K562 (cell line): Measurements from ENCODE around the gene CPVL. TPM values are rescaled to one million over a fixed set of nuclear protein-coding genes. Genes with fewer than 3 reads are reported as not detected.

Experiments
- ATAC-seq: fragments of 200-7000 bp; cut with Tn5 transposase; 3 replicates; pipeline ENCODE4 v1.9.1; 2020; ENCODE audit warnings: moderate library complexity
- BruUV-seq: library from RNA; stranded (reverse); fragments of 400-500 nt; replicated peaks from 2 replicates; lab custom pipeline; 2021; lab: Mats Ljungman, UMichigan
- CTCF ChIA-PET: fragments of 300-600 bp; formaldehyde crosslinking; extraction: SDS; loops from one replicate; lab custom pipeline; 2021; ENCODE audit warnings: low intra/inter-chr PET ratio; lab: Yijun Ruan, JAX
- POLR2A ChIA-PET: fragments of 300-600, 350-650 bp; sonication (Branson Sonifier 250); formaldehyde crosslinking; extraction: SDS; loops from one replicate; lab custom pipeline; 2021; ENCODE audit warnings: antibody characterized with exemption, inconsistent platforms; lab: Yijun Ruan, JAX
- DNase-seq, 4 experiments: peaks; one replicate each; pipeline versions ENCODE4 v3.0.0 to v3.0.0-alpha.2; 2011 to 2018; ENCODE audit warnings: low spot score in 3 of 4, mixed read lengths in 3 of 4; ENCODE audit errors: extremely low read depth in 1 of 4
- FAIRE-seq: peaks from 2 replicates; lab custom pipeline; 2011; peaks lifted over from hg19 to GRCh38; lab: Jason Lieb, UNC
- H2AFZ ChIP-seq: 2 replicates; pipeline ENCODE4 v1.6.0; 2011; ENCODE audit warnings: low read depth, low read length, control low read depth, inconsistent platforms
- H3K27ac ChIP-seq: fragments of 200-600 bp; 3 replicates; pipeline ENCODE4 v1.8.0; 2011; ENCODE audit warnings: low read depth, mild to moderate bottlenecking, control low read depth, inconsistent platforms, low read length, moderate library complexity, mixed read lengths; ENCODE audit errors: extremely low read depth
- H3K27me3 ChIP-seq, 2 experiments: fragments of 300-600 bp in 1 of 2; 2 replicates in 1 of 2; 3 replicates in 1 of 2; pipeline versions ENCODE4 v1.6.0 to v1.8.0; 2011; ENCODE audit warnings: inconsistent platforms in 2 of 2, low read length in 2 of 2, mild to moderate bottlenecking in 1 of 2, mixed read lengths in 1 of 2, moderate library complexity in 1 of 2; ENCODE audit not compliant: control insufficient read depth in 2 of 2, insufficient read depth in 2 of 2
- H3K36me3 ChIP-seq: fragments of 300-600 bp; 3 replicates; pipeline ENCODE4 v1.8.0; 2011; ENCODE audit warnings: mild to moderate bottlenecking, low read length, inconsistent platforms; ENCODE audit not compliant: control insufficient read depth, insufficient read depth
- H3K4me1 ChIP-seq, 2 experiments: fragments of 200-600 bp in 1 of 2; replicated peaks in 1 of 2; 2 replicates in 1 of 2; 3 replicates in 1 of 2; pipeline versions ENCODE4 v1.5.1 to v1.8.0; 2011; ENCODE audit warnings: inconsistent platforms in 2 of 2, low read length in 2 of 2, mild to moderate bottlenecking in 1 of 2, mixed read lengths in 1 of 2, moderate library complexity in 1 of 2; ENCODE audit not compliant: control insufficient read depth in 2 of 2, insufficient read depth in 2 of 2
- H3K4me2 ChIP-seq: 2 replicates; pipeline ENCODE4 v1.6.1; 2011; ENCODE audit warnings: low read length, control low read depth, inconsistent platforms, mixed read lengths; ENCODE audit not compliant: insufficient read depth
- H3K4me3 ChIP-seq: fragments of 200-600 bp; sonication (generic), shearing (Covaris generic); 2 replicates; pipeline ENCODE4 v1.5.1; 2016; ENCODE audit warnings: control low read depth, inconsistent platforms
- H3K79me2 ChIP-seq: fragments of 200-600 bp; 3 replicates; pipeline ENCODE4 v1.8.0; 2011; ENCODE audit warnings: low read length, inconsistent platforms; ENCODE audit not compliant: control insufficient read depth, insufficient read depth
- H3K9ac ChIP-seq, 2 experiments: 2 replicates each; pipeline versions ENCODE4 v1.6.0 to v1.6.1; 2011; ENCODE audit warnings: low read depth in 2 of 2, low read length in 2 of 2, control low read depth in 1 of 2, inconsistent platforms in 1 of 2, mild to moderate bottlenecking in 1 of 2, mixed read lengths in 1 of 2; ENCODE audit not compliant: insufficient read depth in 1 of 2
- H3K9me1 ChIP-seq: one replicate; pipeline ENCODE4 v1.6.0; 2011; ENCODE audit warnings: inconsistent platforms, mild to moderate bottlenecking, low read length, moderate library complexity; ENCODE audit not compliant: control insufficient read depth, insufficient read depth
- H3K9me3 ChIP-seq: replicated peaks from 2 replicates; pipeline ENCODE4 v1.5.1; 2011; ENCODE audit warnings: low read depth, low read length, inconsistent platforms; ENCODE audit not compliant: control insufficient read depth, insufficient read depth
- H4K20me1 ChIP-seq: replicated peaks from 2 replicates; pipeline ENCODE4 v1.6.1; 2011; ENCODE audit warnings: low read length, inconsistent platforms, mixed read lengths; ENCODE audit not compliant: control insufficient read depth, insufficient read depth
- ADNP ChIP-seq: fragments of 200-800 bp; sonication (Bioruptor generic); IDR thresholded peaks from 2 replicates; pipeline ENCODE4 v1.6.1; 2016; ENCODE audit warnings: missing genetic modification characterization, missing compliant biosample characterization
- BRCA1 ChIP-seq, 2 experiments: fragments of 450-650 bp in 1 of 2; sonication (generic) in 1 of 2; formaldehyde crosslinking in 1 of 2; IDR thresholded peaks; 2 replicates each; pipeline versions ENCODE4 v1.5.0 to v1.6.1; 2017 to 2020; ENCODE audit warnings: mild to moderate bottlenecking in 1 of 2, missing genetic modification reagents in 1 of 2
- CAMTA2 ChIP-seq: fragments of 250-450 bp; sonication (Bioruptor Pico); conservative IDR thresholded peaks from 2 replicates; pipeline ENCODE4 v1.5.1; 2022
- JUN ChIP-seq, 2 experiments: sonication (generic) in 1 of 2; formaldehyde crosslinking in 1 of 2; IDR thresholded peaks; 2 replicates each; pipeline versions ENCODE4 v1.6.1 to v1.8.0; 2012 to 2022; ENCODE audit warnings: borderline replicate concordance in 2 of 2, mild to moderate bottlenecking in 2 of 2, improper control_type of control experiment in 1 of 2, low read depth in 1 of 2, low read length in 1 of 2, missing genetic modification reagents in 1 of 2
- LCOR ChIP-seq: sonication (generic); formaldehyde crosslinking; IDR thresholded peaks from 2 replicates; pipeline ENCODE4 v1.8.0; 2022; ENCODE audit warnings: mild to moderate bottlenecking, missing genetic modification reagents
- NFIC ChIP-seq: fragments of 450-650 bp; IDR thresholded peaks from 2 replicates; pipeline ENCODE4 v1.6.1; 2017; ENCODE audit warnings: mild to moderate bottlenecking, inconsistent platforms
- PRMT5 ChIP-seq: sonication (generic); formaldehyde crosslinking; IDR thresholded peaks from 2 replicates; pipeline ENCODE4 v1.5.0; 2020; ENCODE audit warnings: missing genetic modification reagents
- SIN3A ChIP-seq, 2 experiments: fragments of 150-350 bp in 1 of 2; IDR thresholded peaks; 2 replicates each; pipeline ENCODE4 v1.6.1; 2011 to 2016; ENCODE audit warnings: borderline replicate concordance in 2 of 2, low read depth in 2 of 2, low read length in 2 of 2, mild to moderate bottlenecking in 2 of 2, moderate library complexity in 2 of 2; ENCODE audit not compliant: control insufficient read depth in 1 of 2
- SUPT5H ChIP-seq: fragments of 450-650 bp; IDR thresholded peaks from 2 replicates; pipeline ENCODE4 v1.6.1; 2016
- TCF7 ChIP-seq: sonication (generic); IDR thresholded peaks from 2 replicates; pipeline ENCODE4 v1.6.1; 2016; ENCODE audit warnings: antibody characterized with exemption, borderline replicate concordance
- U2AF1 ChIP-seq: fragments of 200-400 bp; formaldehyde crosslinking; optimal IDR thresholded peaks from 2 replicates; pipeline ENCODE3; 2017; ENCODE audit warnings: mild to moderate bottlenecking, low read depth, low read length, moderate library complexity
- U2AF2 ChIP-seq: fragments of 200-400 bp; formaldehyde crosslinking; optimal IDR thresholded peaks from 2 replicates; pipeline ENCODE3; 2017; ENCODE audit warnings: low read depth, mild to moderate bottlenecking, low read length
- XRCC5 ChIP-seq: fragments of 200-400 bp; formaldehyde crosslinking; IDR thresholded peaks from 2 replicates; pipeline ENCODE4 v1.6.1; 2017; ENCODE audit warnings: low read depth, mild to moderate bottlenecking, low read length
- ZFP30 ChIP-seq: fragments of 250-450 bp; sonication (Bioruptor Pico); IDR thresholded peaks from 2 replicates; pipeline ENCODE4 v1.8.0; 2022; ENCODE audit warnings: moderate library complexity, mild to moderate bottlenecking, inconsistent platforms, borderline replicate concordance
- ZNF507 ChIP-seq: conservative IDR thresholded peaks from 2 replicates; pipeline ENCODE4 v1.6.1; 2017; ENCODE audit warnings: missing genetic modification characterization, missing compliant biosample characterization
- ZNF668 ChIP-seq: fragments of 250-450 bp; sonication (Bioruptor Pico); IDR thresholded peaks from 2 replicates; pipeline ENCODE4 v1.8.0; 2022; ENCODE audit warnings: mild to moderate bottlenecking, inconsistent platforms
- WGBS: fragments of 100-300 bp; shearing (Covaris generic); methylation state at CpG from one replicate; pipeline ENCODE4 v1.1.6; 2016; ENCODE audit warnings: low coverage, mixed read lengths; ENCODE audit not compliant: insufficient coverage; ENCODE audit errors: missing lambda C conversion rate; 5-methylcytosine and 5-hydroxymethylcytosine counted together
- in situ Hi-C: fragments of 300-500 bp; cut with MboI; formaldehyde crosslinking; loops from 4 replicates; pipeline ENCODE4 v1.15.0; 2018; ENCODE audit warnings: inconsistent platforms, mixed read lengths
- intact Hi-C: fragments of 100-400 bp; cut with micrococcal nuclease; formaldehyde crosslinking; loops from 2 replicates; pipeline ENCODE4 v1.14.2; 2022
- polyA plus RNA-seq, 8 experiments: library from polyadenylated mRNA; depleted of rRNA in 4 of 8; stranded (reverse) in 5 of 8; unstranded in 3 of 8; fragments of >200 nt; fragmentation: Nextera tagmentation in 2 of 8; fragmentation: Illumina TruSeq in 1 of 8; extraction: Ambion mirVana in 2 of 8; extraction: Trizol in 1 of 8; gene quantifications; 2 replicates each; pipeline versions ENCODE4 v1.2.1 to v1.2.3, GENCODE V29; 2011 to 2014; ENCODE audit warnings: inconsistent platforms in 1 of 8, missing spikeins in 1 of 8
- total RNA-seq, 7 experiments: library from RNA; depleted of rRNA in 6 of 7; stranded (reverse); fragments of >200 nt in 6 of 7; fragmentation: Illumina TruSeq in 2 of 7; extraction: Trizol in 2 of 7; gene quantifications; 2 replicates each; pipeline versions ENCODE4 v1.2.1 to v1.2.3, GENCODE V29; 2011 to 2021; ENCODE audit warnings: low replicate concordance in 1 of 7
- TF ChIP-seq, protein P1 (sequence below): sonication (generic); formaldehyde crosslinking; IDR thresholded peaks from 2 replicates; pipeline ENCODE4 v1.8.0; 2023; ENCODE audit warnings: mild to moderate bottlenecking, missing genetic modification reagents

Gene CPVL
- total and polyA plus RNA-seq, 9 of the 15 experiments (the other 6 are each of a cell fraction or from before 2014, with no cell fraction given), result 0.89 to 2.4 (median 1.5) TPM

DNA sequence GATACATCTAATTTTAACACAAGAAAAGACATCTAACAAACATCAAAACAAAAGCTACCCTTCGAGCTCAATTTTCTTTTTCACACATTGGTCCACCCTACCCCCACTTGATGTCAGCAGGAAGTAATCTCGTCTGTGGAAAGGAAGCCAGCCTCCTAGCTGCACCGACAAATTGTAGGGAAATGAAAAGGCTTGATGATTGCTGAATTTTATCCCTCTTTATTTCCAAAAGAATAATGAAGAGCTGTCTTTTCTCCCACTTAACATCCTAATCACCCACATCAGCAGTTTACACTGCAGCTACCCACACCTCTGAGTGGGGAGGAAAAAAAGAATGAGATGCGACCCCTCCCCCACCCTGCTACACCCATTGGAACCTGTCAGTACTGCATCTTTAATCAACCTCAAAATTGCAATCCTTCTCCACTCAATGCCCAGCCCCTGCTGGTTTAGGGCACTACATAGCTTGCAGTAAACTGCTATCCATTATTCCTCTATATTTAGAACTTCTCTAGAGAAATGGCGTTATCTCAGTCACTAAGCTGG lies 10.6 kb upstream of the CPVL start:
- Histone ChIP-seq H3K9ac (no peak overlapping the region), H4K20me1 (no peaks in the 10 kb centered on the region), H3K27me3 (no peaks in the 10 kb centered on the region), H3K4me2 (no peak overlapping the region), H3K9me3 (no peaks in the 10 kb centered on the region), H3K4me3 (no peak overlapping the region), H2AFZ (no peak overlapping the region), H3K4me1 (no peaks in the 10 kb centered on the region), H3K36me3 (no peaks in the 10 kb centered on the region), H3K27ac (no peak overlapping the region), H3K79me2 (no peaks in the 10 kb centered on the region), H3K9me1 (no peaks in the 10 kb centered on the region)
- ChIA-PET POLR2A (interaction anchor here (1.5 kb wide), 1 partner anchor 9 kb away, joined by 4 read pairs; no protein-coding TSS in a partner anchor), CTCF (no interaction called here)
- ATAC-seq, result no peak
- FAIRE-seq, result no peak
- intact Hi-C loops (no loop called here), in situ Hi-C loops (no loop called here)
- BruUV-seq, result no TSS peak
- WGBS, result 0% methylated on average over 5 of the region's 5 CpGs
- TF ChIP-seq U2AF2 (no peak), ZNF668 (CRISPR knock-in tag) (no peak), TCF7 (no peak), ADNP (tag) (no peak), LCOR (CRISPR knock-in tag) (no peak), SUPT5H (no peak)
- DNase-seq, result no peak

GRCh38 chr7:29154076-29154475 lies 7.7 kb upstream of the CPVL start:
- no peaks in the 10 kb centered on the region for H3K9me1 ChIP-seq
- intact Hi-C loops (no loop called here), in situ Hi-C loops (no loop called here)
- no peaks in the 10 kb centered on the region for H3K36me3 ChIP-seq
- no peaks in the 10 kb centered on the region for H3K9me3 ChIP-seq
- DNase-seq (no peak), FAIRE-seq (no peak), ATAC-seq (no peak)
- H3K9ac ChIP-seq, result no peak overlapping the region
- no peak overlapping the region for H3K27ac ChIP-seq
- no peaks in the 10 kb centered on the region for H3K27me3 ChIP-seq
- ChIA-PET POLR2A (no interaction called here), CTCF (no interaction called here)
- no peak overlapping the region for H3K4me3 ChIP-seq
- H2AFZ ChIP-seq, result no peak overlapping the region
- no peaks in the 10 kb centered on the region for H3K4me1 ChIP-seq
- no peaks in the 10 kb centered on the region for H3K79me2 ChIP-seq
- no TSS peak for BruUV-seq
- WGBS, result 6% methylated on average over 2 of the region's 2 CpGs
- no peak overlapping the region for H3K4me2 ChIP-seq
- no peaks in the 10 kb centered on the region for H4K20me1 ChIP-seq
- TF ChIP-seq NFIC (no peak), BRCA1 (IDR thresholded peaks at IDR 0.05) (no peak), BRCA1 (CRISPR knock-in tag; IDR thresholded peaks at IDR 0.05) (no peak), XRCC5 (no peak), ZFP30 (CRISPR knock-in tag) (no peak), U2AF1 (no peak), SIN3A (IDR thresholded peaks at IDR 0.05; ENCODE audit: borderline replicate concordance in 2 of 2, control insufficient read depth in 1 of 2, low read depth in 2 of 2, low read length in 2 of 2) (no peak), PRMT5 (CRISPR knock-in tag) (no peak), JUN (IDR thresholded peaks at IDR 0.05; ENCODE audit: borderline replicate concordance, low read depth, low read length) (no peak), JUN (CRISPR knock-in tag; IDR thresholded peaks at IDR 0.05; ENCODE audit: borderline replicate concordance) (no peak), ZNF507 (no peak), CAMTA2 (CRISPR knock-in tag) (no peak)
- TF ChIP-seq, protein P1, sequence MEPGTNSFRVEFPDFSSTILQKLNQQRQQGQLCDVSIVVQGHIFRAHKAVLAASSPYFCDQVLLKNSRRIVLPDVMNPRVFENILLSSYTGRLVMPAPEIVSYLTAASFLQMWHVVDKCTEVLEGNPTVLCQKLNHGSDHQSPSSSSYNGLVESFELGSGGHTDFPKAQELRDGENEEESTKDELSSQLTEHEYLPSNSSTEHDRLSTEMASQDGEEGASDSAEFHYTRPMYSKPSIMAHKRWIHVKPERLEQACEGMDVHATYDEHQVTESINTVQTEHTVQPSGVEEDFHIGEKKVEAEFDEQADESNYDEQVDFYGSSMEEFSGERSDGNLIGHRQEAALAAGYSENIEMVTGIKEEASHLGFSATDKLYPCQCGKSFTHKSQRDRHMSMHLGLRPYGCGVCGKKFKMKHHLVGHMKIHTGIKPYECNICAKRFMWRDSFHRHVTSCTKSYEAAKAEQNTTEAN (CRISPR knock-in tag), result no peak
